Stimulated activated effector memory CD8-positive, alpha-beta T cell treated with anti-CD3 and anti-CD28 coated beads, Interleukin-12 subunit alpha, Interleukin-12 subunit beta, amount 100 ng/mL, for 72 hours (primary cell): Measurements from ENCODE around the gene SNX25.
A peak's percentile ranks its signal among the peaks of the same experiment; 100 is the strongest.
"Not testable (repeated sequence)": the region's sequence is repeated elsewhere in the genome, so short reads cannot be mapped to it uniquely, and the experiment has no call there.

Experiments
- ATAC-seq: fragments of 150-1000 bp; cut with Tn5 transposase; 2 replicates; pipeline ENCODE4 v1.10.0; 2021
- DNase-seq, 2 donors: peaks; one replicate each; pipeline ENCODE4 v3.0.0; 2021 to 2022; ENCODE audit warnings: low spot score in 2 of 2
- H3K27ac Mint-ChIP-seq: one replicate; pipeline ENCODE4 v1.8.0; 2022; ENCODE audit warnings: mild to moderate bottlenecking, mixed read lengths
- H3K36me3 Mint-ChIP-seq: one replicate; pipeline ENCODE4 v1.8.0; 2022; ENCODE audit warnings: mild to moderate bottlenecking, mixed read lengths
- H3K4me1 Mint-ChIP-seq: one replicate; pipeline ENCODE4 v1.8.0; 2022; ENCODE audit warnings: mixed read lengths
- H3K4me3 Mint-ChIP-seq: one replicate; pipeline ENCODE4 v1.8.0; 2022; ENCODE audit warnings: mild to moderate bottlenecking, mixed read lengths
- H3K9me3 Mint-ChIP-seq: one replicate; pipeline ENCODE4 v1.8.0; 2022; ENCODE audit warnings: mixed read lengths

SNX25 gene

GRCh38 chr4:185209031-185209851, at the start of gene SNX25:
SNX25 (plus strand) TSS chr4:185209598; CDS start chr4:185209827, 229 bp downstream.
- H3K4me1 Mint-ChIP-seq, result peaks cover 52% of the 10 kb centered on the region
- H3K4me3 Mint-ChIP-seq, result peak within 1 kb of the TSS; percentile 83
- H3K36me3 Mint-ChIP-seq, result no peaks in the 10 kb centered on the region
- H3K9me3 Mint-ChIP-seq, result no peaks in the 10 kb centered on the region
- ATAC-seq (peak; percentile 96), DNase-seq (peak; percentile 87 to 92)
- H3K27ac Mint-ChIP-seq, result peak within 1 kb of the TSS; percentile 60

DNA sequence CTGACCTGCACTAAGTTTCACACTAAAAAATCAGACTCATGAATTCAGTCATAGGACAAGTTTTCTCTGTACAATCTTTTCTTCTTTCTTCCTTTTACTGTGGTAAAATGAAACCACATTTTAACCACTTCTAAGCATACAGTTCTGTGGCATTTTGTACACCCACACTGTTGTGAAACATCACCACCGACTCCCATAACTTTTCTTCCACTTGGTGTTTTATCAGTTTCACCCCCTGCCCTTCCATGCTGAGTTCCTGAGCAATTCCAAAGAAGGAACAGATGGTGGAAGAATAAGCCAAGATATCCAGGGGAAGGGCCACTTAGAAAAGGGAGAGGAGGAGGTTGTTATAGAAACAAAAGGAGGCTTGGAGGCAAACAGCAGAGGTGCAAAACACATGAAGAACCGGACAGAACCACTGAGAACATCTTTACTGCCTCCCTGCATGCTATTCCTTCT, 43.8 kb upstream of the SNX25 start:
- H3K9me3 Mint-ChIP-seq, result no peaks in the 10 kb centered on the region
- H3K4me3 Mint-ChIP-seq, result no peak overlapping the region
- ATAC-seq (peak; percentile 98), DNase-seq (no peak)
- peaks cover 17% of the 10 kb centered on the region for H3K4me1 Mint-ChIP-seq
- peaks cover 80% of the 10 kb centered on the region for H3K36me3 Mint-ChIP-seq
- H3K27ac Mint-ChIP-seq, result no peak overlapping the region

- DNase-seq, result no peak
- ATAC-seq, result no peak
- Mint-ChIP-seq H3K9me3 (no peaks in the 10 kb centered on the region), H3K36me3 (peaks cover 80% of the 10 kb centered on the region), H3K27ac (no peak overlapping the region), H3K4me1 (peaks cover 17% of the 10 kb centered on the region), H3K4me3 (no peak overlapping the region)
These were observed 42.2 kb upstream of the SNX25 start for GRCh38 chr4:185167234-185167633.

DNA sequence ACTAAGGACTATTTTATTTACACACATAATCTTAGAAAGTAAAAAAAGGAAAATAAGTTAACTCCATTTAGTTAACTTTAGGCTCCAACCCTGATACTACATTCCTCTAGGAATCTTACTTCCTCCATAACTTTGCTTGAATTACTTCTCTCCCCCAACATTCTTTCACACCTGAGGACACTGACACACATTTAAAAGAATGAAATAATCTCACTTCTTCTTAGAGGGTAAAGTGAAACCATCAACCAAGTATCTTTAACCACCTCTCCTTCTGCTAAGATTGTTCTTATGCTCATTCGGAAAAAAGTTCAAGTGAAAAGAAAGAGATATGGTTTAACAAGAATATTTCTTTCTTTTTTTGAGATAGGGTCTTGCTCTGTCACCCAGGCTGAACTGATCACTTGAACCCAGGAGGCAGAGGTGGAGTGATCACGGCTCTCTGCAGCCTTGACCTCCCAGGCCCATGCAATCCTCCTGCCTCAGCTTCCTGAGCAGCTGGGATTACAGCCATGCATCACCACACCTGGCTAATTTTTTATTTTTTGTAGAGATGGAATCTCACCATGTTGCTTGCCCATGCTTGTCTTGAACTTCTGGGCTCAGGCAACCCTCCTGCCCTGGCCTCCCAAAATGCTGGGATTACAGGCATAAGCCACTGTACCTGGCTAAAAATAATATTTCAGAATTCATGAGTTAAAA, 37.9 kb upstream of the SNX25 start:
- H3K4me1 Mint-ChIP-seq, result no peaks in the 10 kb centered on the region
- H3K27ac Mint-ChIP-seq, result no peak overlapping the region
- ATAC-seq, result no peak
- no peaks in the 10 kb centered on the region for H3K9me3 Mint-ChIP-seq
- H3K36me3 Mint-ChIP-seq, result peaks cover 89% of the 10 kb centered on the region
- DNase-seq, result no peak
- no peak overlapping the region for H3K4me3 Mint-ChIP-seq

DNA sequence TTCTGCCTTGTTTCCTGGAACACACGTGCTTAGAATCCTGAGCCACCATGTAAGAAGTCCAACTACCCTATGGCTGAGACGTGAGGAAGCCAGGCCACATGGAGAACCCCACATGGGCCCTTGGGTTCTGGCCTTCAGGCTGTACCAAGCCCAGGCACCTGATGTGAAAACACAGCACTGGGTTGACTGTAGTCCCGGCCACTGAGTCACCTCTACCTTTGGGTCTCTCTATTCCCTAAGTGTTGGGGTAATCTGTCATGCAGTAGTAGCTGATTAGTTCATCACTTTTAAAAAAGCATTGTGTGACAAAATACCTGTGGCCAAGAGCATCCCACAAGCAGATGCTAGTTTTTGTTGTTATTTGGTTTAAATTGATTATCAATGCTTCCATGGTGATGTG, 29.9 kb upstream of the SNX25 start:
- DNase-seq, result no peak
- Mint-ChIP-seq H3K4me3 (no peak overlapping the region), H3K36me3 (peaks cover 46% of the 10 kb centered on the region), H3K9me3 (no peaks in the 10 kb centered on the region), H3K4me1 (peaks cover 27% of the 10 kb centered on the region), H3K27ac (no peak overlapping the region)
- ATAC-seq, result peak; percentile 72

DNA sequence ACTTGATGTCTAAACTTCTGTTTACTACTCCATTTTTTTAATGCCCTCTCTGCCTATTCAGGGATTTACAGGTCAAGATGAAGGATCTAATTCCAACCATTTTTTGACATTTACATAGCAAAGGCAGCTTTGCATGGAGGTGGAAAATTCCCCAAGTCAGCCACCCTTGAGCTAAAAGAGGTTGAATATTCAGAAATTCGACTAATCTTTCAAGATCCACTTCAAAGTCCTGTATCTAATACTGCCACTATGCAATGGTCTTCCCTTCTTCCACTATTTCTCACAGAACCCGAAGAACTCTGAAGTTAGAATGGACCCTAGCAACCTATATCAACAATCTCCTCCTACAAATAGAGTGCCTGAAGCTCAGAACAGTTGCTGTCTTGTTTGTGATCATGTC, 27.2 kb upstream of the SNX25 start:
- DNase-seq (no peak), ATAC-seq (no peak)
- Mint-ChIP-seq H3K36me3 (peaks cover 33% of the 10 kb centered on the region), H3K4me1 (peaks cover 32% of the 10 kb centered on the region), H3K27ac (no peak overlapping the region), H3K4me3 (no peak overlapping the region), H3K9me3 (no peaks in the 10 kb centered on the region)

- Mint-ChIP-seq H3K36me3 (peaks cover 42% of the 10 kb centered on the region), H3K4me3 (no peak overlapping the region), H3K27ac (no peak overlapping the region), H3K9me3 (no peaks in the 10 kb centered on the region), H3K4me1 (peaks cover 31% of the 10 kb centered on the region)
- peak; percentile 69 for ATAC-seq
- DNase-seq, result peak; percentile 63 to 79
These were observed 25.6 kb upstream of the SNX25 start for GRCh38 chr4:185183622-185184281.

GRCh38 chr4:185186769-185187168, 22.6 kb upstream of the SNX25 start:
- no peak overlapping the region for H3K27ac Mint-ChIP-seq
- peaks cover 55% of the 10 kb centered on the region for H3K36me3 Mint-ChIP-seq
- DNase-seq, result no peak
- H3K4me1 Mint-ChIP-seq, result peaks cover 27% of the 10 kb centered on the region
- H3K9me3 Mint-ChIP-seq, result no peaks in the 10 kb centered on the region
- ATAC-seq, result no peak
- no peak overlapping the region for H3K4me3 Mint-ChIP-seq

DNA sequence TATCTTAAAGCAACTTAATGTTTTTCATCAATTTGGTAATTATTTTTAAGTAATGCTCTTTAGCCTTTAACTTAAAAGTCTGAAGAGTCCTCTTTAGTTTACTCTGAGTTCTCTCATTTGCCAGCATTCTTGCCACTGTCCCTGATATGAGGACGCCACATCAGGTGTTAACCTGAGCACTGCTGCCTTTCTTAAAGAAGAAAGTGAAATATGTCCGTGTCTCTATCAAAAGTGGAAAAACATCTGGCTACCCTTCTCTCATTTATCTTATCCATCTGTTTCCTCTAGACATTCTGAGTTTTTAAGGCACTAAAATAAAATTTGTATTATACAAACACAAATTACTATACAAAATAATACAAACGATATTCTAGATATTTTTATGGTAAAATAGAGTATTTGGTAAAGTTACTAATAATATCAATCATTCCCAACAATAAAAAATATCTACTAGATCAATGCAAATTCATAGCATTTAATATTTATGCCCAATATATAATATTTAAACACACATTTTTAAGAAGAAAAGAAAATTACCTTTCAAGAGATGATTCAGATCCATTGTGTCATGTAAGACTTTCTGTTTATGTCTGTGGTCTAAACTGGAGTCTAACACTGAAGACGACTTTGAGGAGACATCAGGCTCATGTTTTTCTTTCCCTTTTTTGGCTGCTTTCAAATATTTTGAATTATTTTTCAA, 19.6 kb upstream of the SNX25 start:
- ATAC-seq (no peak), DNase-seq (no peak)
- H3K27ac Mint-ChIP-seq, result peak overlapping the region; percentile 45
- H3K4me3 Mint-ChIP-seq, result no peak overlapping the region
- no peaks in the 10 kb centered on the region for H3K9me3 Mint-ChIP-seq
- peaks cover 30% of the 10 kb centered on the region for H3K4me1 Mint-ChIP-seq
- peaks cover 49% of the 10 kb centered on the region for H3K36me3 Mint-ChIP-seq

DNA sequence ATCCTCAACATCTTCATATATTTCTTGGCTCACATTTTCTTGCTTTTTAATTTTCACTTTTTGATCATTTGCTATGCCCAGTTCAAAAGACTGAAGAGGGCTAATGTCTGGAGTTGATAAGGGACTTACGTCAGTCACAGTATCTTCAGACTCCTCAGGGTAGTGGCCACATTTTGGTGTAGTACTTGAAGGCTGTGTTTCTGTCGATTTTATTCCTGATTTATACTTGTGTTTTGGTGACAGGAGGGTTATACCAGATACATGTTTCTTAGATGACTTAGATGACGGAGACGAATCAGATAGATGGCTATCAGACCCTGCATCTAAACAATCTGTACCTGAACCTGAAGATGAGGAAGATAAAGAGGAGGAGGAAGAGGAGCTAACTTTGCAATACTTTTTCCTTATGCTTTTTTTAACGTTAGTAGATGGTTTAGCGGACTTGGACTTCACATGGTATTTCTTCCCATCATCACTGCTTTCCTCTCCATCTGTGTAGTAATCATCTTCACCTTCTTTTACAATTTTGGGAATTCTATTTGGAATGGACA, 19.0 kb upstream of the SNX25 start:
- no peaks in the 10 kb centered on the region for H3K9me3 Mint-ChIP-seq
- peaks cover 37% of the 10 kb centered on the region for H3K4me1 Mint-ChIP-seq
- DNase-seq, result no peak
- H3K4me3 Mint-ChIP-seq, result no peak overlapping the region
- H3K27ac Mint-ChIP-seq, result peak overlapping the region; percentile 45
- peaks cover 55% of the 10 kb centered on the region for H3K36me3 Mint-ChIP-seq
- no peak for ATAC-seq

- H3K4me1 Mint-ChIP-seq, result peaks cover 36% of the 10 kb centered on the region
- H3K27ac Mint-ChIP-seq, result no peak overlapping the region
- DNase-seq (no peak), ATAC-seq (no peak)
- no peak overlapping the region for H3K4me3 Mint-ChIP-seq
- H3K36me3 Mint-ChIP-seq, result peaks cover 56% of the 10 kb centered on the region
- no peaks in the 10 kb centered on the region for H3K9me3 Mint-ChIP-seq
These were observed 17.3 kb upstream of the SNX25 start for GRCh38 chr4:185192059-185192458.

GRCh38 chr4:185194924-185195888, 14.2 kb upstream of the SNX25 start:
- Mint-ChIP-seq H3K4me1 (peaks cover 29% of the 10 kb centered on the region), H3K36me3 (peaks cover 44% of the 10 kb centered on the region), H3K4me3 (no peak overlapping the region), H3K9me3 (no peaks in the 10 kb centered on the region), H3K27ac (no peak overlapping the region)
- ATAC-seq (no peak), DNase-seq (no peak)

DNA sequence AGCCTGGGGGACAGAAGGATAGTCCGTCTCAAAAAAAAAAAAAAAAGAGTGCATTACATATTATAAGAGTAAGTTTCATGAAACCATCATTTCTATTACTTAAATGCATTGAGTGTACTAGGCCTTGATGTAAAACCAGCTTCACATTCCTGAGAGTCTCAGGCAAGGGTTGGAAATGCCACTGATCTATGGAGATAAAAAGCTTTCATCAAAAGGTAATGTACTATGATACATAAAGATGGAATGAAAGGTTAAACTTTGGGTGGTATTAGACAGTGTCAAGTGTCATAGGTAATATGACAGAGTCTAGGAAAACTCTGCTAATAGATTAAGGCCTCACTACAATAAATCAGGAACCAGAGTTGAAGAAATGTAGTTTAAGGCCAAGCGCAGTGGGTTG, 13.0 kb upstream of the SNX25 start:
- H3K36me3 Mint-ChIP-seq, result peaks cover 40% of the 10 kb centered on the region
- no peak overlapping the region for H3K27ac Mint-ChIP-seq
- DNase-seq, result no peak
- H3K9me3 Mint-ChIP-seq, result no peaks in the 10 kb centered on the region
- H3K4me3 Mint-ChIP-seq, result no peak overlapping the region
- no peak for ATAC-seq
- peaks cover 24% of the 10 kb centered on the region for H3K4me1 Mint-ChIP-seq

DNA sequence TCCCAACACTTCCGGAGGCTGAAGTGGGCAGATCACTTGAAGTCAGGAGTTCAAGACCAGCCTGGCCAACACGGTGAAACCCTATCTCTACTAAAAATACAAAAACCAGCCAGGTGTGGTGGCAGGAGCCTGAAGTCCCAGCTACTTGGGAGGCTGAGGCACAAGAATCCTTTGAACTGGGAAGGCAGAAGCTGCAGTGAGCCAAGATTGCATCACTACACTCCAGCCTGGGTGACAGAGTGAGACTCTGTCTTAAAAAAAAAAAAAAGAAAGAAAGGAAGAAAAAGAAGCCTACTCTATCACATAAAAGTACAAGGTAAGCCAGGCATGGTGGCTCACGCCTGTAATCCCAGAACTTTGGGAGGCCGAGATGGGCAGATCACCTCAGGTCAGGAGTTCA, 11.2 kb upstream of the SNX25 start:
- ATAC-seq, H3K4me3 Mint-ChIP-seq, H3K9me3 Mint-ChIP-seq, H3K27ac Mint-ChIP-seq, DNase-seq: not testable (repeated sequence)
- Mint-ChIP-seq H3K36me3 (peaks cover 55% of the 10 kb centered on the region), H3K4me1 (peaks cover 32% of the 10 kb centered on the region)
